Measurements from ENCODE around the gene POU6F1. TPM values are rescaled to one million over a fixed set of nuclear protein-coding genes. Genes with fewer than 3 reads are reported as not detected.

POU6F1 gene
- total RNA-seq, 2 donors from 2014 or later, result 14.5 to 17.1 TPM

GRCh38 chr12:51152953-51153352 is 64.9 kb downstream of the POU6F1 start:
- no peak for TF ChIP-seq CTCF (IDR thresholded peaks at IDR 0.05)
- no peaks in the 10 kb centered on the region for H3K27me3 ChIP-seq (replicated peaks; ENCODE audit: insufficient read depth)
- H3K27ac ChIP-seq, result no peak overlapping the region
- H3K4me3 ChIP-seq, result no peak overlapping the region
- ATAC-seq (ENCODE audit: insufficient number of reproducible peaks, low FRiP score, low read depth) (no peak), DNase-seq (ENCODE audit: low spot score) (no peak)
- H3K9me3 ChIP-seq, result no peaks in the 10 kb centered on the region
- H3K4me1 ChIP-seq (ENCODE audit: control insufficient read depth in 1 of 2, low read depth in 2 of 2), result no peaks in the 10 kb centered on the region
- no peaks in the 10 kb centered on the region for H3K36me3 ChIP-seq

GRCh38 chr12:51150777-51151176 is 67.1 kb downstream of the POU6F1 start:
- H3K4me1 ChIP-seq (ENCODE audit: control insufficient read depth in 1 of 2, low read depth in 2 of 2), result no peaks in the 10 kb centered on the region
- no peaks in the 10 kb centered on the region for H3K27me3 ChIP-seq (replicated peaks; ENCODE audit: insufficient read depth)
- no peaks in the 10 kb centered on the region for H3K36me3 ChIP-seq
- H3K9me3 ChIP-seq, result no peaks in the 10 kb centered on the region
- ATAC-seq (ENCODE audit: insufficient number of reproducible peaks, low FRiP score, low read depth) (no peak), DNase-seq (ENCODE audit: low spot score) (no peak)
- H3K4me3 ChIP-seq, result no peak overlapping the region
- H3K27ac ChIP-seq, result no peak overlapping the region
- TF ChIP-seq CTCF (IDR thresholded peaks at IDR 0.05), result no peak

GRCh38 chr12:51147309-51147708 is 70.6 kb downstream of the POU6F1 start:
- no peak for DNase-seq (ENCODE audit: low spot score)
- ATAC-seq (ENCODE audit: insufficient number of reproducible peaks, low FRiP score, low read depth), result no peak
- H3K4me1 ChIP-seq (ENCODE audit: control insufficient read depth in 1 of 2, low read depth in 2 of 2), result no peaks in the 10 kb centered on the region
- H3K27ac ChIP-seq, result no peak overlapping the region
- H3K27me3 ChIP-seq (replicated peaks; ENCODE audit: insufficient read depth), result no peaks in the 10 kb centered on the region
- no peak overlapping the region for H3K4me3 ChIP-seq
- no peaks in the 10 kb centered on the region for H3K9me3 ChIP-seq
- no peak for TF ChIP-seq CTCF (IDR thresholded peaks at IDR 0.05)
- no peaks in the 10 kb centered on the region for H3K36me3 ChIP-seq

GRCh38 chr12:51139292-51139844 is 78.5 kb downstream of the POU6F1 start:
- H3K9me3 ChIP-seq, result no peaks in the 10 kb centered on the region
- TF ChIP-seq CTCF (IDR thresholded peaks at IDR 0.05), result no peak

More at GRCh38 chr12:51139292-51139844, 78.5 kb downstream of the POU6F1 start:
- ATAC-seq (ENCODE audit: insufficient number of reproducible peaks, low FRiP score, low read depth), result no peak
- Histone ChIP-seq H3K4me1 (ENCODE audit: control insufficient read depth in 1 of 2, low read depth in 2 of 2) (no peaks in the 10 kb centered on the region), H3K27ac (no peak overlapping the region), H3K4me3 (no peak overlapping the region), H3K27me3 (replicated peaks; ENCODE audit: insufficient read depth) (no peaks in the 10 kb centered on the region), H3K36me3 (no peaks in the 10 kb centered on the region)
- DNase-seq (ENCODE audit: low spot score), result no peak

Other genes starting within 250 kb of the POU6F1 start
- 10 to 100 TPM; 61.6 to 82.3 TPM for gene SLC11A2, start 191.7 kb downstream of the POU6F1 start, total RNA-seq
- gene LETMD1, start 169.7 kb downstream of the POU6F1 start, total RNA-seq, result 10 to 100 TPM; 42.4 to 52.1 TPM
- 10 to 100 TPM; 30.9 to 43.4 TPM for gene CSRNP2, start 134.5 kb downstream of the POU6F1 start, total RNA-seq
- gene TFCP2, start 44.9 kb downstream of the POU6F1 start, total RNA-seq, result 10 to 100 TPM; 10.6 to 18.1 TPM
- gene DAZAP2, start 20.8 kb upstream of the POU6F1 start, total RNA-seq, result 100 to 1,000 TPM; 208 to 344 TPM
- gene SMAGP, start 52.4 kb upstream of the POU6F1 start, total RNA-seq, result 1 to 10 TPM; 7.6 to 7.8 TPM
- gene BIN2, start 106.1 kb upstream of the POU6F1 start, total RNA-seq, result 10 to 100 TPM in 1 of 2 donors, 1 to 10 TPM in 1; 4.6 to 11.9 TPM
- gene CELA1, start 128.6 kb upstream of the POU6F1 start, total RNA-seq, result not detected
- 10 to 100 TPM in 1 of 2 donors, 1 to 10 TPM in 1; 9.9 to 11.5 TPM for gene GALNT6, start 173.3 kb upstream of the POU6F1 start, total RNA-seq
- gene SLC4A8, start 206.8 kb upstream of the POU6F1 start, total RNA-seq, result 1 to 10 TPM; 2.8 to 7.1 TPM

Data from thoracic aorta (tissue), 2 donors.